ENCODE measurements around the gene RPS6KA5. TPM values are rescaled to one million over a fixed set of nuclear protein-coding genes. Genes with fewer than 3 reads are reported as not detected.

The RPS6KA5 gene
- total and polyA plus RNA-seq, 9 of the 15 experiments (the other 6 are each of a cell fraction or from before 2014, with no cell fraction given): 0.88 to 7.7 (median 4.7) TPM

DNA sequence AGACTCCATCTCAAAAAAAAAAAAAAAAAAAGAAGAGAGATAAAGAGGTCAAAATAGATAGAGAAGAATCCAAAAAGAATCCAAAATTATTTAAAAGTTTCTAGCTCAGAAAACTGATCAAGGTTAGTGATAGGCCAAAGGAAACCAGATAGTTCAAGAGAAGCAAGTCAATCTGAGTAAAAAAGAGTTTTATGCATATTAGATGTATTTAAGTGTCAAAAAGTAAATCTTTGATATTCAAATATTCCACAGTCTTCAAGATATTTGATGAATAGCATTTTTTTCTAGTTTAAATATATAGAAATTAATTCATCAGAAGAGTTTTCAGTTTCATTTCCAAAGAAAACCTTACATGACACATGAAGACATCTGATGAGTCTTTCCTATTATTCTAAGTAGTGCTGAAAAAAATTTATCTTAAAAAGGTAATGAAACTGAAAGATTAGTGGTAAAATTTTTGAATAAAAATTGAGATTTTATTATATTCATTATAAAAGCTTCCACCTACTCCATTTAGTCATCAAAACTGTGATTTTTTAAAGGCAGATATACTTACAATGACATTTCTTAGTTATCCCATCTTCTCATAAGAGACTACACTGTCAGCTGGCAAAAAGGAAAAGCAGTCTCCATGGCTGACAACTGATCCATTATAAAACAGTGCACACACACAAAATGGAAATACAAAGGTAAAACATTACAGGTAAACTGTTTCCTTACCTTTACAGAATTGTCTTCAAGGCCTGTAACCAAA, 68.6 kb downstream of the RPS6KA5 start:
- DNase-seq (ENCODE audit: extremely low read depth in 1 of 4, low spot score in 3 of 4) (no peak), FAIRE-seq (no peak), ATAC-seq (no peak)
- POLR2A ChIA-PET: no interaction called here
- no peak overlapping the region for H2AFZ ChIP-seq (ENCODE audit: low read depth, low read length)
- TF ChIP-seq ZNF347 (CRISPR knock-in tag; IDR thresholded peaks at IDR 0.05; ENCODE audit: low read depth): no peak
- TF ChIP-seq, protein P1, sequence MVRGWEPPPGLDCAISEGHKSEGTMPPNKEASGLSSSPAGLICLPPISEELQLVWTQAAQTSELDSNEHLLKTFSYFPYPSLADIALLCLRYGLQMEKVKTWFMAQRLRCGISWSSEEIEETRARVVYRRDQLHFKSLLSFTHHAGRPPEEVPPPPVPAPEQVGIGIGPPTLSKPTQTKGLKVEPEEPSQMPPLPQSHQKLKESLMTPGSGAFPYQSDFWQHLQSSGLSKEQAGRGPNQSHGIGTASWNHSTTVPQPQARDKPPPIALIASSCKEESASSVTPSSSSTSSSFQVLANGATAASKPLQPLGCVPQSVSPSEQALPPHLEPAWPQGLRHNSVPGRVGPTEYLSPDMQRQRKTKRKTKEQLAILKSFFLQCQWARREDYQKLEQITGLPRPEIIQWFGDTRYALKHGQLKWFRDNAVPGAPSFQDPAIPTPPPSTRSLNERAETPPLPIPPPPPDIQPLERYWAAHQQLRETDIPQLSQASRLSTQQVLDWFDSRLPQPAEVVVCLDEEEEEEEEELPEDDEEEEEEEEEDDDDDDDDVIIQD (CRISPR knock-in tag; IDR thresholded peaks at IDR 0.05): no peak
- no peak for TF ChIP-seq EGR1 (conservative IDR thresholded peaks at IDR 0.05)
- TF ChIP-seq, protein P2, sequence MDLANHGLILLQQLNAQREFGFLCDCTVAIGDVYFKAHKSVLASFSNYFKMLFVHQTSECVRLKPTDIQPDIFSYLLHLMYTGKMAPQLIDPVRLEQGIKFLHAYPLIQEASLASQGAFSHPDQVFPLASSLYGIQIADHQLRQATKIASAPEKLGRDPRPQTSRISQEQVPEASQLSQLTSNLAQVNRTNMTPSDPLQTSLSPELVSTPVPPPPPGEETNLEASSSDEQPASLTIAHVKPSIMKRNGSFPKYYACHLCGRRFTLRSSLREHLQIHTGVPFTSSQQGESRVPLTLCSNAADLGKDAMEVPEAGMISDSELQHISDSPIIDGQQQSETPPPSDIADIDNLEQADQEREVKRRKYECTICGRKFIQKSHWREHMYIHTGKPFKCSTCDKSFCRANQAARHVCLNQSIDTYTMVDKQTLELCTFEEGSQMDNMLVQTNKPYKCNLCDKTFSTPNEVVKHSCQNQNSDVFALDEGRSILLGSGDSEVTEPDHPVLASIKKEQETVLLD (IDR thresholded peaks at IDR 0.05): no peak
- H3K4me1 ChIP-seq (replicated peaks in 1 of 2; ENCODE audit: control insufficient read depth in 2 of 2, insufficient read depth in 2 of 2, low read length in 2 of 2): no peaks in the 10 kb centered on the region
- H3K79me2 ChIP-seq (ENCODE audit: control insufficient read depth, insufficient read depth, low read length): no peaks in the 10 kb centered on the region
- no peaks in the 10 kb centered on the region for H4K20me1 ChIP-seq (replicated peaks; ENCODE audit: control insufficient read depth, insufficient read depth, low read length)
- CTCF ChIA-PET (ENCODE audit: low intra/inter-chr PET ratio): no interaction called here
- no peaks in the 10 kb centered on the region for H3K9me1 ChIP-seq (ENCODE audit: control insufficient read depth, insufficient read depth, low read length)
- H3K27ac ChIP-seq (ENCODE audit: extremely low read depth, low read depth, low read length): no peak overlapping the region
- no TSS peak for BruUV-seq (replicated peaks)
- H3K36me3 ChIP-seq (ENCODE audit: control insufficient read depth, insufficient read depth, low read length): no peaks in the 10 kb centered on the region
- H3K4me3 ChIP-seq: no peak overlapping the region
- intact Hi-C loops (cut with micrococcal nuclease) (no loop called here), in situ Hi-C loops (cut with MboI) (no loop called here)
- no peaks in the 10 kb centered on the region for H3K9me3 ChIP-seq (replicated peaks; ENCODE audit: control insufficient read depth, insufficient read depth, low read depth, low read length)
- no peak overlapping the region for H3K4me2 ChIP-seq (ENCODE audit: insufficient read depth, low read length)
- H3K27me3 ChIP-seq (ENCODE audit: control insufficient read depth in 2 of 2, insufficient read depth in 2 of 2, low read length in 2 of 2): no peaks in the 10 kb centered on the region
- H3K9ac ChIP-seq (ENCODE audit: insufficient read depth in 1 of 2, low read depth in 2 of 2, low read length in 2 of 2): no peak overlapping the region
